Ishikawa (cell line): Measurements from ENCODE around the gene NBAS.

Experiments used
- CEBPB ChIP-seq: IDR thresholded peaks from 2 replicates; pipeline ENCODE4 v1.6.1; 2012
- CREB1 ChIP-seq: IDR thresholded peaks from 2 replicates; pipeline ENCODE4 v1.6.1; 2012; ENCODE audit warnings: low read depth
- EGR1 ChIP-seq: IDR thresholded peaks from 2 replicates; pipeline ENCODE4 v1.6.1; 2012
- EP300 ChIP-seq: IDR thresholded peaks from 2 replicates; pipeline ENCODE4 v1.6.1; 2012; ENCODE audit warnings: borderline replicate concordance
- FOXM1 ChIP-seq: IDR thresholded peaks from 2 replicates; pipeline ENCODE4 v1.6.1; 2012; ENCODE audit warnings: low read depth, borderline replicate concordance
- MAX ChIP-seq: IDR thresholded peaks from 2 replicates; pipeline ENCODE4 v1.6.1; 2012
- NFIC ChIP-seq: IDR thresholded peaks from 2 replicates; pipeline ENCODE4 v1.6.1; 2012
- RAD21 ChIP-seq: IDR thresholded peaks from 2 replicates; pipeline ENCODE4 v1.6.1; 2012; ENCODE audit warnings: low read depth
- REST ChIP-seq: IDR thresholded peaks from 2 replicates; pipeline ENCODE4 v1.6.1; 2012; ENCODE audit warnings: low read depth, mild to moderate bottlenecking
- TAF1 ChIP-seq: IDR thresholded peaks from 2 replicates; pipeline ENCODE4 v1.6.1; 2012; ENCODE audit warnings: low read depth, mild to moderate bottlenecking
- TCF12 ChIP-seq: IDR thresholded peaks from 2 replicates; pipeline ENCODE4 v1.6.1; 2012; ENCODE audit warnings: low read depth
- TEAD4 ChIP-seq: IDR thresholded peaks from 2 replicates; pipeline ENCODE4 v1.6.1; 2012
- USF1 ChIP-seq: IDR thresholded peaks from 2 replicates; pipeline ENCODE4 v1.6.1; 2012
- YY1 ChIP-seq: IDR thresholded peaks from 2 replicates; pipeline ENCODE4 v1.6.1; 2012; ENCODE audit warnings: low read depth
- ZBTB7A ChIP-seq: IDR thresholded peaks from 2 replicates; pipeline ENCODE4 v1.6.1; 2012; ENCODE audit warnings: low read depth

The NBAS gene

GRCh38 chr2:15562354-15563031 lies 1.4 kb upstream of the NBAS start:
- no peak for TF ChIP-seq RAD21
- no peak for TF ChIP-seq NFIC
- TF ChIP-seq USF1 = no peak
- no peak for TF ChIP-seq TAF1
- TF ChIP-seq TEAD4 = no peak
- TF ChIP-seq EGR1 = no peak
- no peak for TF ChIP-seq REST
- TF ChIP-seq ZBTB7A = no peak
- TF ChIP-seq FOXM1 = no peak
- no peak for TF ChIP-seq CREB1
- no peak for TF ChIP-seq TCF12
- TF ChIP-seq CEBPB = no peak
- TF ChIP-seq YY1 = no peak
- no peak for TF ChIP-seq MAX
- TF ChIP-seq EP300 = no peak

- TF ChIP-seq RAD21 = no peak
- 0 out of 2 replicates have a peak, but pooled peaks have one; percentile 5 for TF ChIP-seq MAX
- no peak for TF ChIP-seq YY1
- no peak for TF ChIP-seq FOXM1
- peak; percentile 10; the same call in 1 of the 2 replicates for TF ChIP-seq TCF12
These were observed 625 bp upstream of the NBAS start for GRCh38 chr2:15561574-15562344.

- no peak for TF ChIP-seq NFIC
- TF ChIP-seq RAD21 = no peak
- no peak for TF ChIP-seq REST
These were observed 770 bp downstream of the NBAS start for GRCh38 chr2:15560140-15560987.

GRCh38 chr2:15559379-15560139 lies 1.6 kb downstream of the NBAS start:
- no peak for TF ChIP-seq USF1
- TF ChIP-seq TAF1 = no peak
- TF ChIP-seq EGR1 = no peak
- TF ChIP-seq REST = no peak
- no peak for TF ChIP-seq TCF12
- no peak for TF ChIP-seq ZBTB7A
- no peak for TF ChIP-seq NFIC
- TF ChIP-seq CREB1 = no peak
- TF ChIP-seq RAD21 = no peak
- no peak for TF ChIP-seq CEBPB
- TF ChIP-seq EP300 = no peak
- TF ChIP-seq TEAD4 = no peak
- no peak for TF ChIP-seq MAX
- TF ChIP-seq YY1 = no peak
